Upper lobe of right lung (tissue), 1 donor: ENCODE data around the gene AGPAT4. TPM values are rescaled to one million over a fixed set of nuclear protein-coding genes. Genes with fewer than 3 reads are reported as not detected.

Experiments used
- ATAC-seq: fragments of 200-7000 bp; cut with Tn5 transposase; one replicate; pipeline ENCODE4 v1.9.1; 2020; ENCODE audit warnings: mild to moderate bottlenecking, moderate library complexity
- DNase-seq: peaks from one replicate; pipeline ENCODE4 v3.0.0-alpha.2; 2020
- H3K27ac ChIP-seq: fragments of 200-600 bp; one replicate; pipeline ENCODE4 v1.8.0; 2022
- H3K27me3 ChIP-seq: fragments of 200-600 bp; one replicate; pipeline ENCODE4 v1.8.0; 2022; ENCODE audit warnings: mild to moderate bottlenecking
- H3K36me3 ChIP-seq: fragments of 200-600 bp; one replicate; pipeline ENCODE4 v1.8.0; 2022
- H3K4me1 ChIP-seq: fragments of 200-600 bp; one replicate; pipeline ENCODE4 v1.8.0; 2022
- H3K4me3 ChIP-seq: fragments of 200-600 bp; one replicate; pipeline ENCODE4 v1.8.0; 2022; ENCODE audit warnings: mild to moderate bottlenecking
- H3K9me3 ChIP-seq: fragments of 200-600 bp; one replicate; pipeline ENCODE4 v1.8.0; 2022
- intact Hi-C: fragments of 100-400 bp; cut with DNase I; formaldehyde crosslinking; loops from one replicate; pipeline ENCODE4 v1.11.0; 2022
- total RNA-seq: library from RNA; stranded (reverse); fragmentation: NEBNext Ultra II Directional; extraction: Animal tissue kit (Norgen Biotek cat#: 25700); gene quantifications from one replicate; pipeline ENCODE4 v1.2.1, GENCODE V29; 2021
- TF ChIP-seq, protein P1 (sequence below): fragments of 200-600 bp; IDR thresholded peaks from one replicate; pipeline ENCODE4 v1.8.0; 2022; ENCODE audit warnings: antibody characterized with exemption
- donor health status: DM: no; HTN: yes; CAD: no; lungs with severe emphysema.

The AGPAT4 gene
- total RNA-seq, 1 donor from 2014 or later, result 16.6 TPM

- Histone ChIP-seq H3K27ac (no peak overlapping the region), H3K4me3 (no peak overlapping the region), H3K36me3 (no peaks in the 10 kb centered on the region), H3K9me3 (no peaks in the 10 kb centered on the region), H3K27me3 (no peaks in the 10 kb centered on the region), H3K4me1 (no peaks in the 10 kb centered on the region)
- intact Hi-C loops, result no loop called here
- TF ChIP-seq, protein P1, sequence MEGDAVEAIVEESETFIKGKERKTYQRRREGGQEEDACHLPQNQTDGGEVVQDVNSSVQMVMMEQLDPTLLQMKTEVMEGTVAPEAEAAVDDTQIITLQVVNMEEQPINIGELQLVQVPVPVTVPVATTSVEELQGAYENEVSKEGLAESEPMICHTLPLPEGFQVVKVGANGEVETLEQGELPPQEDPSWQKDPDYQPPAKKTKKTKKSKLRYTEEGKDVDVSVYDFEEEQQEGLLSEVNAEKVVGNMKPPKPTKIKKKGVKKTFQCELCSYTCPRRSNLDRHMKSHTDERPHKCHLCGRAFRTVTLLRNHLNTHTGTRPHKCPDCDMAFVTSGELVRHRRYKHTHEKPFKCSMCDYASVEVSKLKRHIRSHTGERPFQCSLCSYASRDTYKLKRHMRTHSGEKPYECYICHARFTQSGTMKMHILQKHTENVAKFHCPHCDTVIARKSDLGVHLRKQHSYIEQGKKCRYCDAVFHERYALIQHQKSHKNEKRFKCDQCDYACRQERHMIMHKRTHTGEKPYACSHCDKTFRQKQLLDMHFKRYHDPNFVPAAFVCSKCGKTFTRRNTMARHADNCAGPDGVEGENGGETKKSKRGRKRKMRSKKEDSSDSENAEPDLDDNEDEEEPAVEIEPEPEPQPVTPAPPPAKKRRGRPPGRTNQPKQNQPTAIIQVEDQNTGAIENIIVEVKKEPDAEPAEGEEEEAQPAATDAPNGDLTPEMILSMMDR, result no peak
- DNase-seq (no peak), ATAC-seq (no peak)
Measured at GRCh38 chr6:161164182-161164625, 109.7 kb downstream of the AGPAT4 start.

GRCh38 chr6:161163466-161164181 lies 110.2 kb downstream of the AGPAT4 start:
- intact Hi-C loops, result no loop called here
- TF ChIP-seq, protein P1, result no peak
- H3K27me3 ChIP-seq, result no peaks in the 10 kb centered on the region

DNA sequence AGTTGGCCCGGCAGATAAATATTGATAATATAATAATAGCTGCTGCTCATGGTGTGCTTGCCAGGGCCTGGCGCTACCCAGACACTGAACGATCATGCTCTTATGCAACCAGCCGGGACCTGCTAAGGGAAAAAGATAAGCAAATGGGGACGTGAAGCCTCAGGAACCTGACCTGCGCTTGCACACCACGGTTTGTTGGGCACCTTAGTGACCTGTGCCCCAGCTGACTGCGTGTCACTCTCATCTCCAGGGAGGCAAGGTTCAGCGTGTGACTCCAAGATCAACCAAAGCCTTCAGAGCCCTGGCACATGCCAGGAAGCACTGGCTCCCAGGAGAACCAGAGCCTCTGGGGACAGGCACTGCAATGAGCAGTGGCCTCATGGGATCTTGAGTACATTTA lies 111.1 kb downstream of the AGPAT4 start:
- ATAC-seq (no peak), DNase-seq (no peak)
- Histone ChIP-seq H3K27ac (no peak overlapping the region), H3K9me3 (no peaks in the 10 kb centered on the region), H3K27me3 (no peaks in the 10 kb centered on the region), H3K4me1 (no peaks in the 10 kb centered on the region), H3K4me3 (no peak overlapping the region), H3K36me3 (no peaks in the 10 kb centered on the region)
- intact Hi-C loops, result no loop called here
- TF ChIP-seq, protein P1, result no peak

More at GRCh38 chr6:161163466-161164181, 110.2 kb downstream of the AGPAT4 start:
- H3K36me3 ChIP-seq, result no peaks in the 10 kb centered on the region
- H3K9me3 ChIP-seq, result no peaks in the 10 kb centered on the region
- DNase-seq, result no peak
- no peak for ATAC-seq
- H3K27ac ChIP-seq, result no peak overlapping the region
- no peaks in the 10 kb centered on the region for H3K4me1 ChIP-seq
- no peak overlapping the region for H3K4me3 ChIP-seq

DNA sequence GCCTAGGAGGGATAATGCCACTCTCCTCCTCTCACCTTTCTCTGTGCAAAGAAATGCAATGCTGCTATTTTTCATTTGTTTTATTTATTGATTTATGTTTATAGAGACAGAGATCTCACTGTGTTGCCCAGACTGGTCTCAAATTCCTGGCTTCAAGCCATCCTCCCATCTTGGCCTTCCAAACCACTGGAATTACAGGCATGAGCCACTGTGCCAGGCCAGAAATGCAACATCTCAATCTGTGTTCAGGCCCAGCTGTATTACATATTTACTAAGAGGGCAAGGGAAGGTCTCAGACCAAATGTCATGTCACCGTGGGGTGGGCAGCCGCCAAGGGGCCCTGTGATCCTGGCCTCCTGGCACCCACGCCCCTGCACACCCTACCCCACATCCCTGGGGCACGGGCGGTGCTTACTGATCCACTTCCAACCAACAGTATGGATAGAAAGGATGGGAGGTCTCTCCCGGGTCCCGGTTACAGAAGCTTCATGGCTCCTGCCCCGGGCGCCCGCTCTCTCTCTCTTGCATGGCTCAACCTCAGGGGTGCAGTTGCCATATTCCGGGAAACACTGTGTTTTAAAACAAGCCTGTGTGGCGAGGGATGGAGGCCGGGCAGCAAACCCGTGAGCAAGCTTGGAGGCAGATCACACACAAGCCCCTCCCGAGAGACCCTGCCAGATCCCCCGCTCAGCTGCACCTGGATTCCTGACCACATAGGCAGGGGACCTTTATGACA lies 111.8 kb downstream of the AGPAT4 start:
- intact Hi-C loops, result no loop called here

GRCh38 chr6:161161121-161161520 lies 112.7 kb downstream of the AGPAT4 start:
- ATAC-seq, result no peak
- H3K27ac ChIP-seq, result no peak overlapping the region

More for the DNA sequence above, 111.8 kb downstream of the AGPAT4 start:
- Histone ChIP-seq H3K4me1 (no peaks in the 10 kb centered on the region), H3K4me3 (no peak overlapping the region), H3K27ac (no peak overlapping the region), H3K9me3 (no peaks in the 10 kb centered on the region), H3K27me3 (no peaks in the 10 kb centered on the region), H3K36me3 (no peaks in the 10 kb centered on the region)
- TF ChIP-seq, protein P1, result no peak
- no peak for DNase-seq
- no peak for ATAC-seq

More at GRCh38 chr6:161161121-161161520, 112.7 kb downstream of the AGPAT4 start:
- H3K4me1 ChIP-seq, result no peaks in the 10 kb centered on the region
- intact Hi-C loops, result no loop called here
- no peaks in the 10 kb centered on the region for H3K36me3 ChIP-seq
- no peak overlapping the region for H3K4me3 ChIP-seq
- H3K27me3 ChIP-seq, result no peaks in the 10 kb centered on the region
- DNase-seq, result no peak
- no peaks in the 10 kb centered on the region for H3K9me3 ChIP-seq
- TF ChIP-seq, protein P1, result no peak
